HG02759 (cell line): ENCODE data around the gene RASA2.
"Not testable (repeated sequence)": the region's sequence is repeated elsewhere in the genome, so short reads cannot be mapped to it uniquely, and the experiment has no call there.

Experiments
- ATAC-seq: cut with Tn5 transposase; IDR thresholded peaks from one replicate; pipeline ENCODE4 v1.9.1; 2021; ENCODE audit warnings: mild to moderate bottlenecking, moderate library complexity; ENCODE audit not compliant: unreplicated experiment

Gene RASA2

DNA sequence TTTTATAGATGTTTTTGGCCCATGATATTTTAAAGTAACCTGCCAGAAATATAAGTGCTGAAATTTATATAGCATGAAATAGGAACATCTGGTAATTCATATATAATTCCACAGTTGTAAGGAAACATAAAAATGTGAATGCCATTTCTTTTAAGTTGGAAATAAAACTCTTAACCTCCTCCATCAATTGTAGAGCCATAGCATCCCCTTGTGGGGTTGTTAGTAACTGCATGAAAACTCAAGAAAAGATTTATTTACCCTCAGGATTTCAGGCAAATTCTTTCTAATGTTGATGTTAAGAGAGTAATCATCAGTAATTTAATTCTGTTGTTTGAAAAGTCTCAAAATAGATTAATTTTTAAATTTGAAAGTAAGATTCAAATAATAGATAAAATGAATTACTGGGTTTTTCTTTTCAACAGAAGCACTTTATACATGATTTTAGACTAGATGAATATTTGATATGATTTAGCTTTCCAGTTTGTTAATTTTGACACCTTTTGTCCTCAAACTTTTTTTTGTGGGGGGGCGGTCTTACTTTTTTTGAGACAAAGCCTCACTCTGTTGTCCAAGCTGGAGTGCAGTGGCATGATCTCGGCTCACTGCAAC is 74.7 kb downstream of the RASA2 start:
- ATAC-seq, result no peak

DNA sequence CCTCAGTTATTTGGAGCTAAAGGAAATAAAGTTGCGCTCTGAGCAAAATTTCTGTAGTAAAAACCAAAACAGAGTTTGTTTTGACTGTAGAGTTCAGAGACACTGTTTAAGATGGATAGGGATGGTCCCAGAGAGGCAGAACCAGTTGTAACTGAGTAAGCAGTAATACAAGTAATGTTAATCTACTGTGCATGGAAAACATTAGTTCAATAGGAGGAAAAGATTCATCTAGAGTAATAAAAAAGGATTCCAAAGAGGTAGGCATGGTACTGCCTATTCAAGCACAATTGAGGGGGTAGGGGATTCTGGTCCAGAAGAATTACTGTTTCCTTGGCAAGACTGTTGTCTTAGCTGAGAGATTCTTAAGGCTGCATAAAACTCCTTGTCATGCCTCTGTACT is 77.4 kb downstream of the RASA2 start:
- no peak for ATAC-seq

DNA sequence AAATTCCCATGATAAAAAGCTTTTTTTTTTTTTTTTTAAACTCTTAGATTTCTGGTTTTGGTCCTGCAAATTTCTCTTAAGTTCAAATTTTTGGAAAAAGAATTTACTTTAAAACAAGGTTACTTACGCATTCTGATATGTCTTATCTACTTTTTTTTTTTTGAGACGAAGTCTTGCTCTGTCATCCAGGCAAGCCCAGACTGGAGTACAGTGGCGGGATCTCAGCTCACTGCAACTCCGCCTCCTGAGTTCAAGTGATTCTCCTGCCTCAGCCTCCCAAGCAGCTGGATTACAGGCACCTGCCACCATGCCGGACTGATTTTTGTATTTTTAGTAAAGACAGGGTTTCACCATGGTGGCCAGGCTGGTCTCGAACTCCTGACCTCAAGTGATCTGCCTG is 83.2 kb downstream of the RASA2 start:
- no peak for ATAC-seq

DNA sequence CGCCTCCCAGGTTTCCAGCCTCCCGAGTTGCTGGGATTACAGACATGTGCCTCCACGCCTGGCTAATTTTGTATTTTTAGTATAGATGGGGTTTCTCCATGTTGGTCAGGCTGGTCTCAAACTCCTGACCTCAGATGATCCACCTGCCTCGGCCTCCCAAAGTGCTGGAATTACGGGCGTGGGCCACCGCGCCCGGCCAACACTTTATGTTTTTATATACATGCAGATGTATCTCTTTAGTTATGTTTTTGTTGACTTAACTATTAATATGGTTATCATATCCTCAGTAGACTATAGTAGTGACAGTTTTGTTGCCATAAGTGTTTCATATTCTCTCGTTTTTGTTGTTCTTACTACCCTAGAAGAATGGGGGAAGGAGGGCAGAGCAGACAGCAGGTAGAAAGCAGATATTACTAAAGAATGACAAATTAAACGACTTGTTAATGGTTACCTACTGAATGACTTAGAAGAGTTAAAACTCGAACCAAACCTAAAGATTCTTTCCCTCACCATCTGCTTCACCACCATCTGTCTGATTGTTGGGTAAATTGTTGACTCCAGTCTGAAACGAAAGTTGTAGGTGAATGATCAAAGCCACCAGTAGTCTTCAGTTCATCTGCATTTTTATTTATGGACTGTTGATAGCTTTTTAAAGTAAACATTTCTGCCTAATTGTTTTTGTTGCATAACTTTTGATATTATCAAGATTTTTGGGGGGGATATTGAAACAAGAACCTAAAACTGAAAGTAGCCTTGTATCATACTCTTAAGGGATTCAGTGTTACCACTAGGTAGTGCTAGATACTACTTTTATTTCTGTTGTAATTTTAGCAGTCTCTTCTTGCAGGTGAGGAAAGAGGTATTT is 89.3 kb downstream of the RASA2 start:
- peak; percentile 53 for ATAC-seq

DNA sequence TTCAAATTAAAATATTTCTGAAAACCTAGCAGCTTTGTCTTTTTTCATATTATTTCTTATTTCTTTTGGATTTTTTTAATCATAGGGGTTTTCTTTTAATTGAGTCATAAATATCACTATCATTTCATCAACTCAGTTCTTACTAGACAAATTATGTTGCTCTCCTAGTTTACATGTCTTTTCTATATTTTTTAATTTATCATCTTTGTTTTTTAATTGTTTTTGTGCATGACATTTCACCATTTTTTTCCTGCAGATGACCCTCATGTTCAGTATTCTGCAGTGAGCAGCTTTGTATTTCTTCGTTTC is 89.9 kb downstream of the RASA2 start:
- no peak for ATAC-seq

DNA sequence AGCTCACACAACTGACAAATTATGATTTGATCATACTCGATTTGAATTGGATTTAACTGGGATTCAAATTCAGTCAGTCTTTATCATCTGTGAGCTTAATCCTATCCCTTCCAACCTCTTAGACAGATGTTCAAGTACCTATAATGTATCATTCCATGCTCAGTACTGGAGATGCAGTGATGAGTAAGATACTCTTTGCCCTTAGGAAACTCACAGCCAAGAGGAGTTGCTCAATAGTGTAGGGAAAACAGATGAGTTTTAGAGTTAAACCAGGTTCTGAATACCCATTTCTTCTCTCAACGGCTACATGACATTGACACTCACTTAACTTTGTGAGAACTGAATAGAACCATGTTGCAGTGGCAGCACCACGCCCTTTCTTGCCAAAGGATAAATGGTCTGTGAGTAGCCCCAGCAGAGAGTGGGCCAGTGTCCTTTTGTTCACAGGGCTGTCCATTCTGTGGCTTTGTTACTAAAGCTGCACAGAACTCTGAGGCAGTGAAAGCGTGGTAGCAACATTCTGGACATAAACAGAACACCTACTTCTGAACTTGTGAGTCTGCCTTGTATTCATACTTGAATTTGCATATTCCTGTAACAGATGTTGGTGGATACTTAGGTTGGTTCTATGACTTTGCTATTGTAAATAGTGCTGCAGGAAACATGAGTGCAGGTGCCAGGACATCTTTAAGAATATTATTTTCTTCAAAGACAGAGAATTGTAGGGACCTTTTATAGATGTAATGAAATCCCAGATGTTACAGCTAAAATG is 91.6 kb downstream of the RASA2 start:
- ATAC-seq, result no peak

DNA sequence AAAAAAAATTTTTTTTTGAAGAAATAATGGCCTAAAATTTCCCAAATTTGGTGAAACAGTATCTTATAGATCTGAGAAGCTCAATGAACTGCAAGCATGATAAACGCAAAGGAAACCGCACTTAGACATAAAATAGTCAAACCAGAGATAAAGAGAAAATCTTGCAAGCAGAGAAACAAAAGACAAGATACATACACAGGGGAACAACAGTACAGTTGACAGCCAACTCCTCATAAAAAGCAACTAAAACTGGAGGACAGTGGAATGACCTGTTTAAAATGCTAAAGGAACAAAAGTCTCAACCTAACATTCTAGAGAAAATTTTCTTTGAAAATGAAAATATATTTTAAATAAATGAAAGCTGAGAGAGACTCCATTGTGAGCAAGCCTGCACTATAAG is 107.5 kb downstream of the RASA2 start:
- ATAC-seq, result no peak

DNA sequence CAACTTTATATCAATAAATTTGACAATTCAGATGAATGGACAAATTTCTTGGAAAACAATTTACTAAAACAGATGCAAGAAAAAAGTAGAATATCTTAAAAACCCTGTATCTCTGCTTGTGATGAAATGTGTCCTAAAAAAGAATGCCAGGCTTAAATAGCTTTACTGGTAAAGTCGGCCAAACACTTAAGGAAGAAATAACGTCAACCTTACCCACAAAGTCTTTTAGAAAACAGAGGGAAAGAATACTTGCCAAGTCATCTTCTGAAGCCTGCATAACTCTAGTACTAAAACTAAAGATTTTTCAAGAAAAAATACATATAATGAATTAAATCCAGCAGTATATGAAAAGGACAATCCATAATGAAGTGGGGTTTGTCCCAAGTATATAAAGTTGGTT is 111.1 kb downstream of the RASA2 start:
- no peak for ATAC-seq

DNA sequence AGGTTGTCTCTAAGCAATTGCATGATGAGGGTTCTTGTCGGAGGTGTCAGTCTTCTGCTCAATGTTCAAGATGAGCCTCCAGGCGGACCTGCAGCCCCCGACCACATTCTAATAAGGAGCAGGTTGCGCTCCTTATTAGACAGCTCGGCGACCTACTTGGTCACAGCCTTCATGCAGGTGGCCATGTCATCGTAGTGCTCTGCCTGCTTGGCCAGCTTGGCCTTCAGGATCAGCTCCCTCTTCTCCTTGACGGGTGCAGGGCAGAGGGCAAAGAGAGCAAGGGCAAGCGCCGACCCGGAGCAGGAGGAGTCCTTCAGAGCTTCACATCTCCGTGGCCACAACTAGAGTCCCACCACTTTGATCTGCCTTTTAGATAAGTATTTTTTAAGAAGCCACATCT is 113.5 kb downstream of the RASA2 start:
- ATAC-seq, result no peak

DNA sequence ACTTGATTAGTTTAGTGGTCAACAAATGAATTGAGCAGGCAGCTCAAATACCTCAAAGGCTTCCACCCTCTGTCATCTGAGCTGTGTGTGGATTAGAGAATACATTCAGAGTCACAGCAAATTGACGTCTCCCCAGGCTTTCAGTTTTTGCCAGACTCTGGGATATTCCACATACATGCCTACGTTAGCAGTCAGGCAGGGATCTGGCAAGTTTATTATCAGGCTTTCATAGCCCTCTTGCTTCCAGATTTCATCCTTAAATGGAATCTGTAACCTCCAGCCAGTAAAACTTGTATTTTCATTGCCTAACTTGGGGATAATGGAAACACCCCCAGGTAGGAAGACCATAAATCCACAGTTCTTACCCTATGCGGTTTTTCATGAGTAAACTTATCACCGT is 115.9 kb downstream of the RASA2 start:
- no peak for ATAC-seq

DNA sequence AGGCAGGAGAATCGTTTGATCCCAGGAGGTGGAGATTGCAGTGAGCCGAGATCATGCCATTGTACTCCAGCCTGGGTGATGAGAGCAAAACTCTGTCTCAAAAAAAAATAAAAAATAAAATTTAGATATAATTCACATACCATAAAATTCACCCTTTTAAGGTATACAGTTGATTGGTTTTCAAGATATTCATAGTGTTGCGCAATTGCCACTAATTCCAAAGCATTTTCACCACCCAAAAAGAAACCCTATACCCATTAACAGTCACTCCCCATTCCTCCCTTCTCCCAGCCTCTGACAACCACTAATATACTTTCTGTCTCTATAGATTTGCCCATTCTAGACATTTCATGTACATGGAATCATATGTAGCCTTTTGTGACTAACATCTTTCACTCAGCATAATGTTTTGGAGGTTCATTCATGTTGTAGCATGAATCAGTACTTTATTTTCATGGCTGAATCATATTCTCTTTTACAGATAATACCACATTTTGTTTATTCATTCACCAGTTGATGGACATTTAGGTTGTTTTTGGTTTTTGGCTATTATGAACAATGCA is 116.7 kb downstream of the RASA2 start:
- ATAC-seq, result no peak

DNA sequence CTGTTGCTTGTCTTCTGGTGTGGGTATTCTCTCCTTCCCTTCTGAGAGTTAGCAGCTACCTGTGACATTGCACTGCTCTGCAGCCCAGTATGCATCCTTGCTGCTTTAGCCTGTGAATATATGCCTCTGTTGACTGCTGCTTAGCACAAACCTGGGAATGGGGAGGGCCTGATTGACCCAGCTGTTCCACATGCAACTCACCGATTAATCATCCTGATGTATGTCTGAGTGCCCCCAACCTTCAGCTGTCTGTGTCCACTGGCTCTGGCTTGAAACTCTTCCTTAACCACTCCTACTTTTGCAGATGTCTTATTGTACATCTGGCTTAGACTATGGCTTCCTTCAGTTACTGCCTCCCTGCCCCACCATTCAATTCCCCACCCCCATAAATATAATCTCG is 119.1 kb downstream of the RASA2 start:
- ATAC-seq, result no peak

DNA sequence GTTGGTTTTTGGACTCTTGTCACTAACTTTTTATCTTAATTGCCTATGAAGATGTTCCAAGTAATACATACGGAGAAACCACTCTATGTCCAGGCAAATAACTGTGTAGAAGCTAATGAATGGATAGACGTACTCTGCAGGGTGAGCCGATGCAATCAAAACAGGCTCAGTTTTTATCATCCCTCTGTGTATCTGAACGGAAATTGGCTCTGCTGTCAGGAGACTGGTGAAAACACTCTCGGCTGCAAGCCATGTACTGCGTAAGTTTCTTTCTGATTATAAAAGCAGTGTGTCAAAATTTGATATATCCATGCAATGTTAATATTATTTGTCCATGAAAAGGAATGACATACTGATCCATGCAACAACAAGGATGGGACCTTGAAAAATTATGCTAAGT is 121.6 kb downstream of the RASA2 start:
- no peak for ATAC-seq

DNA sequence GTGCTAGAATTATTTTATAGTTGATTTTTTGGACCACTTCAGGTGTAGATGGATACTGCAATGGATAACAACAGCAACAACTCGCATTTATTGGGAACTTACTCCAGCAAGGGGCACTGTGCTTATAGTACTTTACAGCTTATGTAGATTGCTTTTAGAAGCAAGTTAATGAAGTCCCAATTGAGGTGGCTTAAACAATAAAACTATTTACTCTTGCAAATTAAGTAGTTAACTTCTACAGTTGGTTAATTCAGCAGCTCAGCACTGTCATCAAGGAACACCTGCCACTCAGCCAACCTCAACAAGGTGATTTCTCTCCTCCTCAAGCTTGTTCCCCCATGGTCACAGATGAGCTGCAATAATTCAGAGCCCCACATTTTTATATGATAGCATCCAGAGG is 124.1 kb downstream of the RASA2 start:
- ATAC-seq, result no peak

DNA sequence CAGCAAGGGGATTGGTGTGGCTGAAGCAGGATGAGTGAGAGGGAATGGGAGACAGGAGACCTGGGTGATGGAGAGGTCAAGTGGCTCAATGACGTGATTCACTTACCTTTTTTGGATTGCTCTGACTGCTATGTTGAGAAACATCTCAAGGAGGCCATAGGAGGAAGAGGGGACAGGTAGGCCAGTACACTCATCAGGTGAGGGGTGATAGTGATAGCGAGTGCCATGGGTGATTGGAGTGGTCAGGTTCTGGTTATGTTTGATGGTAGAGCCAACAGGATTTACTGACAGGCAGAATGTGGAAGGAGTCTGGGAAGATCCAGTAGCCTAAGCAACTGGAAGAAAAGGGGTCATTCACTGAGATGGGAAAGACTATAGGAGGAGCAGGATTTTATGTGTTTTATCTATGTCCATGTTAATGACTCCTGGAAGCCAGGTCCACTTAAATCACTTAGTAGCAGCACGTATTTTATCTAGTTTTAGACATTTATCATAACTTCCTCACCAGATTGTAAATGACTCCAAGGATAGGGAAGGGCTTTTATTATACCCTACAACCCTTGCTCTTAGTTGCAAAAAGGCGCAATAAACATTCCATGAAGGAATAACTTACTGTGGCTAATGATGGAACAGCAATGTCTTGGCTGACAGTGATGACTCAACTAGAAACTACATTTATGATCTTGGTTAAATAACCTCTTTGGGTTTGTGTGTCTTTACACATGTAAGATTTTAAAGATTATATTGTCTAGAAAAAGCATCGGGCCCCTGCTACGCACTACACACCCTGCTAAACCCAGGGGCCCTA is 131.5 kb downstream of the RASA2 start:
- no peak for ATAC-seq

DNA sequence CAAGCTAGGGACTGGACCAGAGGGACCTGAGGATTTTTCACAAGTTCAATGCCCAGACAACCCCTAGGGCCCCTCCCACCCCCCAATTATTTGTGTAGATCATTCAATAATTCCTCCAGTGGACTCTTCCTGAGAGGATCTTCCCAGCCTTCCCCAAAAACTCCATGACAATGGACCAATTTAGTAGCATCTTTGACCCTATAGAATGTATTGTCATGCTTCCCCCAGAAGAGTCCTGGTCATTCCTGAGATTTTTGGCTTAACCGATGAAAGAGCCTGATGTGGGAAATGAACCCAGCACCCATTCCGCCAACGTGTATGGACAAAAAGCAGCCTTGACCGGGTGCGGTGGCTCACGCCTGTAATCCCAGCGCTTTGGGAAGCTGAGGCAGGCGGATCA is 132.1 kb downstream of the RASA2 start:
- no peak for ATAC-seq

DNA sequence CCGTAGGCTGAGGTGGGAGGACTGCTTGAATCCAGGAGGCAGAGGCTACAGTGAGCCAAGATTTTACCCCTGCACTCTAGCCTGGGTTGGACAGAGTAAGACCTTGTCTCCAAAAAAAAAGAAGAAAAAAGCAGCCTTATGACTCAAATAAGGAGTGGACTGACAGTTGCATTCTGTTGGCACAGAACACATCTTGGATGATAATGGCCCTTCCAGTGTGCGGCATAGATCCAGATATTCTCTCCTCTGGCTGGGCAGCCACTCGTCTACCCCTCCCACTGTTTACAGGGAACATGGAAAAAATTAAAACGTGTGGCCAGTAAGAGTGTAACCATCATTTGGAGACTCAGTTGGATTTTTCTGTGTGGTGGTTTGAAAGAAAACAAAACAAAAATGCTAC is 132.6 kb downstream of the RASA2 start:
- ATAC-seq, result no peak

DNA sequence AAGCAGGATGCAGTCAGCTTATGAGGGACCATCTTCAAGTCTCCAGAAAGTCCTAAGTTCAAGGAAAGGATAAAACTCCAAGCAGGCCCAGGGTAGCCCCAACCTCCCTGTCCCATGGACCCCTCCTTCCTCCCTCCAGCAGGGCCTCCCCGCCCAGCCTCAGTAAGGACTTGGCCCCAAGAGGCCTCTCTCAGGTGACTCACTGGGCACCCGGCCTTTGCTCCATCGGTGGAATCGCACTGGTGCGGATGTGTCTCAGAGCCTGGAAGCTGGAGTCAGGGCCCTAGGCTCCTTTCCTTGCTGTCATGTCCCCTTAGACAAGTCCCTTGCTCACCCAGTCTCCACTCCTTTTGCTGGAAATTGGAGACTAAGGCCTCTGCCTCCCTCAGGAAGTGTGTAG is 136.9 kb downstream of the RASA2 start:
- ATAC-seq, result no peak

DNA sequence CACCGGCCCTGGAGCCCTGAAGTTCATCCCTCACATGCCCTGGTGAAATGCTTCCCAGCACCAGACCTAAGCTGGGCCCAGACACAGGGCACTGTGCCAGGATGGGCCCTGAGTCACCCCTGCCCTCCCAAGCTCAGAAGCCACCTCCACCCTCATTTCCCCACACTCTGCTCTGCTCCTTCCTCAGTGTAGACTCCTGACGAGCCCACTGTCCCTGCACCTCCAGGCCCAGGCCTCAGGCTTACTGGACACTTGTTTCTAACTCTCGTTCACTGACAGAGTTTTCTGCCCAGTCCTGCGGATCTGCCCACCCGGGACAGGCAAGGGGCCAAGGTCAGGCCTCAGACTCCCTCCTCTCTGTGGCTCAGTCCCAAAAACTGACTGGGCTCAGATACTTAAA is 138.7 kb downstream of the RASA2 start:
- no peak for ATAC-seq

DNA sequence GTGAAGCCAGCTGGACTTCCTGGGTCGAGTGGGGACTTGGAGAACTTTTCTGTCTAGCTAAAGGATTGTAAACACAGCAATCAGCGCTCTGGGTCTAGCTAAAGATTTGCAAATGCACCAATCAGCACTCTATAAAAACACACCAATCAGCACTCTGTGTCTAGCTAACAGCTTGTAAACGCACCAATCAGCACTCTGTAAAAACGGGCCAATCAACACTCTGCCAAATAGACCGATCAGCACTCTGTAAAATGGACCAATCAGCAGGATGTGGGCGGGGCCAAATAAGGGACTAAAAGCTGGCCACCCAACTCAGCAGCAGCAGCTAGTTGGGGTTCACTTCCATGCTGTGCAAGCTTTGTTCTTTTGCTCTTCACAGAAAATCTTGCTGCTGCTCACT is 141.5 kb downstream of the RASA2 start:
- not testable (repeated sequence) for ATAC-seq

DNA sequence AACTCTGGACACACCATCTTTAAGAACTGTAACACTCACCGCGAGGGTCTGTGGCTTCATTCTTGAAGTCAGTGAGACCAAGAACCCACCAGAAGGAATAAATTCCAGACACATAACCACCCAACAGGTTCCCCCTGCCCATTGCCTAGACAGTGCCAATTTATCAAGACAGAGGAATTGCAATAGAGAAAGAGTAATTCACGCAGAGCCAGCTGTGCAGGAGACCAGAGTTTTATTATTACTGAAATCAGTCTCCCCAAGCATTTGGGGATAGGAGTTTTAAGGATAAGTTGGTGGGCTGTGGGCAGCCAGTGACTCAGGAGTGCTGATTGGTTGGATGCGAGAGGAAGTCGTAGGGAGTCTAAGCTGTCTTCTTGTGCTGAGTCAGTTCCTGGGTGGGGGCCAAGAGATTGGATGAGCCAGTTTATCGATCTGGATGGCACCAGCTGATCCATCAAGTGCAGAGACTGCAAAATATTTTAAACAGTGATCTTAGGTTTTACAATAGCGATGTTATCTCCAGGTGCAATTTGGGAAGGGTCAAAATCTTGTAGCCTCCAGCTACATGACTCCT is 142.1 kb downstream of the RASA2 start:
- ATAC-seq, result not testable (repeated sequence)
